GM21529 (cell line): ENCODE measurements around the gene C14orf132.

ENCODE experiments used
- ATAC-seq: cut with Tn5 transposase; IDR thresholded peaks from one replicate; pipeline ENCODE4 v1.9.1; 2021; ENCODE audit not compliant: unreplicated experiment

The C14orf132 gene

DNA sequence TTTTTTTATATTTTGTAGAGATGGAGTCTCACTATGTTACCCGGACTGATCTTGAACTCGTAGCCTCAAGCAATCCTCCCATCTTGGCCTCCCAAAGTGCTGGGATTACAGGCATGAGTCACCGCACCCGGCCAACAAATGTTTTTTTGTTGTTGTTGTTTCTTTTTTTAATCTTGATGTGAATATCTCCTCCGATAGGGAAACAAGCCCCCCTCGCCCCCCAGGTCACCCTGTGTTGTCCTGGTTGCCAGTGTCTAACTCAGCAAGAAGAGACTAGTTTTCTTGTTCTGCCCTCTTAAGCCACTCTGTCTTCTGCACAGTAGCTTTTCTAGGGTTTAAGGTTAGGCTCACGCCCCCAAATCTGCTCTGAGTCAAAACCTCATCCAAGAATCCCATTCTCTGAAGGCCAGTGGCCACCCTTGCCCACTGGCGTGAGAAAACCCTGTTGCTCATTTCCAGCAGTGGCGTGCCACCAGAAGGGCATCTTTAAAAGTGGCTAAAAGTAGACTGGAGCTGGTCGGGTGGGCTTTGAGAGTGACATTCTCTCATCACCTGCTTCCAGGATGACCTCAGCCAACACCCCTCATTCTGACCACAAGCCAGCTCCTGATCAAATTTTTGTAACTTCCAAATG lies 42.7 kb downstream of the C14orf132 start:
- ATAC-seq, result no peak

DNA sequence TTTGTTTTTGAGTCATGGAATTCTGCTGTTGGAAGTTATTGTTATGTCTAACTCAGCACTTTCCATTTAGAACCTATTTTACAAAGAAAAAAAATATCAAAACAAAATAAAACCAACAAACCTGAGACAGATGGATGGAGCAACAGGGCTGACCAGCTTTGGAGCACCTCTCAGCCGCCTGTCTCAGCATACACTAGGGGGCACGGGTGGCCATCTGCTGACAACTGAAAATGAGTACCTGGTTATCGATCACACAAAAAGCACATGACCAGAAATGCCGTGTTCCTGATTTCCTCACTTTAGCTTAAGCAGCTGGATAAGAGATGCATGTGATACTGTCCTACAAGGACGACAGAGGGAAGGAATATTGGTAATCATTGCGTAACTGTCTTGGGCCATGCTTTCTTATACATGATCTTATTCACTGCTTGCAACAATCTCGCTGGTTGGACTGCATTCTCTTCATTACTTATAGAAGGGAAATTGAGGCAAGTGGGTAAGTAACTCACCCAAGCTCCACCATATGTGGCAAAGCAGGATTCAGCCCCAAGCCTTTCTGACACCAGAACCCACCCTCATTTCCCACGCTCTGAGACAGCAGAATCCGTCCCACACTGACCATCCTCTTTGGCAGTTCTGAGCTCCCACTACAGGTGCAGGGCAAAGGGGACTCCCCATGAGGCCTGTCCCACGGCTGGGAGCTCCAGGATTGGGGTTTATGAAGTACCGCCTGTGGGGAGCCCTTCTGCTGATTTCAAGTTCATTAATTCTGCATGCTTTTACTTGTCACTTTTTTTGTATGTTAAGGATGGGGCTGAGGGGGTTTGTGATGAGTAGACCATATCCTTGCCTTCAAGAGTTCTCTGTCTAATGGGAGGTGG lies 43.5 kb downstream of the C14orf132 start:
- ATAC-seq, result no peak

DNA sequence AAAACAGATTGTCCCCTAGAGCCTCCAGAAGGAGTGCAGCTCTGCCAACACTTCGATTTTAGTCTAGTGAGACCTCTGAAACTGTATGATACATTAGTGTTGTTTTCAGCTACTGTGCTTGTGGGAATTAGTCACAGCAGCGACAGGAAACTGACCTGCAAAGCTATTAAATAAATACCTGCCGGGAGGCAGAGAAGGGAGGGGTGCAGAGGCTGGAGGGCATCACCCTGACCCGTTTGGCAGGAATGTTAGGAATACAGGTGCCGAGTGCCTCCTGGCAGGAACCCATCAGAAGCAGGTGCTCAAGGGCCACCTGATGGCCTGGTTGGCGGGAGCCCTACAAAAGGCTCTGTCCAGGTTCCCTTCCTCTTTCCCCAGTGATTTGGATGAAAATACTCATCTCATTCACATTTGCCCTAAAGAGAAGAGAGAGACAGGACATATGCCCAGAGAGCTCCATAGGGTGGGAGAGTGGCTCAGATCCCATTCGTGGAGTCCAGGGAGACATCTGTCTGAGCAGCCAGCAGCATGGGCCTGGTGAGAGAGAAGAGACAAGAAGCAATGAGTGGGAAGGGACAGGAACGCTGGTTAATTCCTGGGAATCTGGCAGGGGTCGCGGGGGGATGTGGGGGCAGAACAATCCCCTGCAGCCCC lies 44.6 kb downstream of the C14orf132 start:
- no peak for ATAC-seq

DNA sequence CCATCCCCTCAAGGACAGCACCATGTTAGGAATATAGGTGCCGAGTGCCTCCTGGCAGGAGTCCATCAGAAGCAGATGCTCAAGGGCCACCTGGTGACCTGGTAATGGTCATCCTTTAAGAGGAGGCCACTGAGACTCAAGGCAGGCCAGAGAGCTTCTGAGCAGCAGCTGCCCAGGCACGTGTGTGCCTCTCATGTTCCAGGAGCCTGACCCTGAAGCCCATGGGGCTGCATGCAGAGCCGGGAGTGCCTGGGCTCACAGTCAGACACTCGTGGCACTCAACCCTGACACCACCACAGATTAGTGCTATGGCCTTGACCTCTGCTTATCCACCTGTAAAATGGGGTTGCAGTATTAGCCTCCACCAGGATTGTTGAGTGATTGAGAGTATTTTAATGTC lies 45.6 kb downstream of the C14orf132 start:
- ATAC-seq, result no peak

DNA sequence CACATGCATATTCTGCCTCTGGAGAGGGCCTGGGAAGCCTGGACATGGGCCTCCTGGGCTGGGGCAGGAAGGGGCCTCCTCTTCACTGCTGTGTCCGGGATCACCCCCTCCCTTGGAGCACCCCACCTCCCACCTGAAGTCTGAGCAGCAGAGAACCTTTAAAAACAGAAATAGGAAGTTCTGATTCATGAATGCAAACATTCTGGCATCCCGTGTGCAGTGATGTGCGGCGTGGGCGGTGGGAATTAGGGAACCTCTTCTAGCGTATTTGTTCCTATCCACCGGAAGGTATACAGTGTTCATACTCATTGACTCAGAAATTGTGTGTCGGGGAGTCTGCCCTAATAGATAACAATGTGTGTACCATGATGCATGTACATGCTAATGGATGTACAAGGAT lies 46.2 kb downstream of the C14orf132 start:
- ATAC-seq, result no peak

DNA sequence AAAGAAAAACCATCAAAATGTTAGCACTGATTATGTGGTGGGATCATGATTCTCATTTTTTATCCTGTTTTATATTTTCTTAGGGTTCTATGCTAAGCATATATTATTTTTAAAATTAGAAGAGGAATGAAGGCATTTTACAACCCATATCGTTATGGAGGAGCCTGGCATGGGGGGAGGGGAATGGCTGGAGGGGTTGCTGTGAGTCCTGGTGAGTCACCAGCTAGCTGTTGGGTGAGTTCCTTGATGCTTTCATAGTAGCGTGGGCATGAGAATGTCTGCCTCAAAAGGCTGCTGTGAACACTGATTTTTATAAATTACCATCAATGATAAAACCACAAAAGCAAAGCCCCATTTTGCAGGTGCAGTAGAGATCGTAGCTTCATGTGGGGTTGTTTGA lies 46.9 kb downstream of the C14orf132 start:
- no peak for ATAC-seq

DNA sequence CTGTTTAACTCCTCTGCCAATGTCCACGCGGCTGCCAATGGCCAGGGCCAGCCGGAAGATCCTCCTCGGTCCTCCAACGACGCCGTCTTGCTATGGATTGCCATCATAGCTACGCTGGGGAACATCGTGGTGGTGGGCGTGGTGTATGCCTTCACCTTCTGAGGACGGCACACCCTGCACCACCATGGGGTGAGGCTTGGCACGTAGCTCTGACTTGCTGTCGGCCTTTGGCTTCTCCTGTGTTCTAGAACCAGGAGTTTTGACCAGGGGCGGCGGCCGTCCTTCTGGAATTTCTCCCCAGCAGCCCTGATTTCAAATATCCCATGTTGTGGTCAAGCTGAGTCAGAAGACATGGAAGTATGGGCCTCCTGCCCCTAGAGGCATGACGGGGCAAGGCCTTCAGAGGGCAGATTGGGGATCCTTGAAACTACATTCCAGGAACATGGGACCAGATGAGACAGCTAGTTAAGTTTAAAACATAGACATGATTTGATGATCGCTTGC lies 47.5 kb downstream of the C14orf132 start:
- no peak for ATAC-seq

DNA sequence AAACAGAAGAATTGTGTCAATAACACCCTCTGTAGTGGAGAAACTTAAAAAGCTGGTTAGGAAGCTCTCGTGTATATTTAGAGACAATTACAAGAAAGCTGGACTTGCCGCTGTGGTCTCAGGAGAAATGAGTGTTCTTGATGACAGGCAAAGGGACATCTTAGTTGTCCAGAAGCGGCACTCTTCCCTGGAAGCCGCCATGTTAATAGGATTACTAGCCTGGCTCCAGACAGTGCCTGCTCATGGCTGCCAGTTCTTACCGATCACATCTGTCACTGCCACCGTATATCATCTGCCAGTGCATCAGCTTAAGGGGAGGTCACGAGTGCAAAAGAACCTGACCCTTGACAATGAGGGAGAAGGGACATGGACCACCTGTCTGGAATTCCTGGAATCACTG lies 48.9 kb downstream of the C14orf132 start:
- ATAC-seq, result no peak

DNA sequence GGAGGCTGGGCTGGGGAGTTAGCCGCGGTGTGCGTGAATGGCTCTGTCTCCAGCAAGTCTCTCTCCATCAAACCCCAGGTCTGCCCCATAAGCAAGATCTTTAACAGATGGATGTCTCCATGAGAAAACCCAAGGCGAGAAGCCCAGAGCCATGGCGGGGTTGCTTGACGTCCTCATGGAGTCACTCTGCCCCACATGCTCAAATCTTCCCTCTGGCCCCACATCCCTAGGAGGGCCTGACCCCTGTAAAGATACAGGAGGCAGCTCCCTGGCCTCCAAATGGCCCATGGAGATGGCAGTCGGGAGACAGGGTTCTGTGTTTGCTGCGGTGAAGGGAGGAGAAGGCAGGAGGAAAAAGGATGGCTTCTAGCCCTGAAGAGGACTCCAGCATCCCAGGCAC lies 49.3 kb downstream of the C14orf132 start:
- ATAC-seq, result no peak

DNA sequence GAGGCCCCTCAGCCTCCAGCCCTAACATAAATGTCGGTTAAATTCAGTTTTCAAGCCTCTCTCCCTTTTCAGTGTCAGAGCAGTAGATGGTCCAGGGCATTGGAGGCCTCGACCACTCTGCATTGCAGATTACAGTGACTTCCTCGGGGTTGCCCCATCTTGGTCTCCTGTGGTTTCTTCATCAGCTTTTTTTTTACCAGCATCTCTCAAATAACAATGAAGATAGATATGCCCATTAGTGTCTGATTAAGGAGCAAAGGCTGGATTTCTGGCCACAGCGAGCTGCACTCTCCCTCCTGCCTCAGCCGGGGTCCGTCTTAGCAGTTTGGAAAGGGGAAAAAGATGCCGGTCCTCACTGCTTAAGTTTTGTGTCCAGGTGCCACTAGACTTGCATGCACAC lies 49.7 kb downstream of the C14orf132 start:
- no peak for ATAC-seq

DNA sequence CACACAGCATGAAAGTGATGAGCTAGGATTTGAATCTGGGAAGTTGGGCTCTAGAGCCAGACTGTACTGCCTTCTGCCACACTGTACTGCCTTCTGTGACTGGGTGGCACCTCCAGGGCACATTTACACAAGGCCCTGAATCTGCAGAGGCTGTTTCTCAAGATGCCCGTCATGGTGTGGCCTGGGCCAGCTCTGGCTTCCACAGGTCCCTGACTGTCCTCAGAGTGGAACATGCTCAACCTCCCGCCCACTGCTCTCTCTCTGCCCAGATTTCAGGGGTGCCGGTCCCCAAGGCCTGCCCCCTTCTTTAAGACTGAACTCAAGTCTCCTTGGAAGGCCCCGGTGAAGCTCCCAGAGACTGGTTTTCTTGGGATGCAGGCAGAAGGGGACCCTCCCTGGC lies 50.2 kb downstream of the C14orf132 start:
- no peak for ATAC-seq

DNA sequence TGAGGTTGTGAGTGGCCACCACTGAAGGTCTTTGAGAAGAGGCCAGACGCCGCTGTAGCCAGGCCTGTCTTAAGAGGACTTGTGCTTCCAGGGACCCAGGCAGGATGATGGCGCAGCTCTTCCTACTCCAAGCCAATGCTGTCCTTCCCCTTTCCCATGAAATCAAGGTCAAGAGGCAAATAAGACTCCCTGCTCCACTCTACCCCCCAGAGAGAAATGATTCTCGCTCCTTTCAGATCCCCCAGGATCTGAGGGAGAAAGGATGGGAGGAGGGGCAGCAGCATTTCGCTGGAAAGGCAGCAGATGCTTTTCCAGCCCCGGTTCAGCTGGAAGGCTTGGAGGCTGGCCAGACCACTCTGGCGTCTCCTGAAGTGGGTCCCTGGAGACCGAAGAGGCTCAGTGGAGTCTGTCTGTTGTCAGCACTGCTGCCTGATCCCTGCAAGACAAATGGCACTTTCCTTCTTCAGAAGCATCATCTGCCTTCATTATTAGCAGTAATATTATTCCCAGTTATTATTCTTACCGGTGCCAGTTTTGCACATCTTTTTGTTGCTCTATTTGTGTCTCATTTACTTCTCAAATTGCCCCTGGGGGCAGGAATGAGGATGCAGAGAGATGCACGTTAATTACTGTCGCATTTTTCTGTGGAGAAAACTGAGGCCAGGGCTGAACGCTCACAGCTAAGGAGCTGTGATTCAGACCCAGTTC lies 51.4 kb downstream of the C14orf132 start:
- no peak for ATAC-seq

DNA sequence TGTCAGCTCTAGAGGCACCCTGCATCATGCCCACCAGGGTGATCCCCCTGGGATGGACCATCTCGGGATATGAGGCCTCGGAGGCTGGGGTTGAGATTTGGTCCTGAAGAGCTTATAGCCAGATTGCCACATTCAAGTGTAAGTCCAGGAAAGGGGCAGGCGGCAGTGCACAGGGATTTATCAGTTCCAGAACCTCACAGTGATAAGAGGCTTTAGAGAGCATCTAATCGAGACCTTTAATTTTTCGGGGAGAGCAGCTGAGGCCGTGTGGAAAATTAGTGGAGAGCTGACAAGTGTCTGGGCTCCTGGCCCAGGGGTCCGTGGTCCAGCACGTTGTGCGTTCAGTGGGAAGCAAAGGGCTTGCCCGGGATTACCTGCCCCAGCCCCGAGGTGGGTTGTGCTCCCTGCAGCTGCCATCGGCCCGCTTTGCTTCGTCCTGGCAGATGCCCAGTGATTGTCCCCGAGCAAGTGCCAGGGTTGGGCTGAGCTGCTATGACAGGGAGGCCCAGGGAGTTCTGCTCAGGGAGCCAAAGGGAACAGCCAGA lies 52.1 kb downstream of the C14orf132 start:
- ATAC-seq, result no peak

DNA sequence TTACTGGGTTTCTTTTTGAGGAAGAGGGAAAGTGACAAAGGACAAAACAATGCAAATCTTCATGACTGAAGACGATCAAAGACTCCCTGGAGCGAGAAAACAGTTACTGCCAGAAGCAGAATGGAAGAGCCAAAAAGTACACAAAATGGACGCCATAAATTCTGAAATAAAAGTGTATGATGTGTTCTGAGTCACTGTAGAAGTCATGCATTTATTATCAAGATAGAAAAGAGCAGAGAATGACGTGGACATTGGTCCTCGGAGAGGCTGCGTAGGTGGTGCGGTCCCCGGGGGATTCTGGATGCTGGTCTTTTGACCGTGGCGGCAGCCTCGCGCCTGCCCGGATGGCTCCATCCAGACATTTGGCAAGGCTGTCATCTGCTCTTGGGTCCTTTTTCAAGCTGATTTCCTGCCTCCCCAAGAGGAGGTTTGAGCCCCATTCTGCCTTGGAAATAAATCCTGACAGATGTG lies 52.8 kb downstream of the C14orf132 start:
- no peak for ATAC-seq

DNA sequence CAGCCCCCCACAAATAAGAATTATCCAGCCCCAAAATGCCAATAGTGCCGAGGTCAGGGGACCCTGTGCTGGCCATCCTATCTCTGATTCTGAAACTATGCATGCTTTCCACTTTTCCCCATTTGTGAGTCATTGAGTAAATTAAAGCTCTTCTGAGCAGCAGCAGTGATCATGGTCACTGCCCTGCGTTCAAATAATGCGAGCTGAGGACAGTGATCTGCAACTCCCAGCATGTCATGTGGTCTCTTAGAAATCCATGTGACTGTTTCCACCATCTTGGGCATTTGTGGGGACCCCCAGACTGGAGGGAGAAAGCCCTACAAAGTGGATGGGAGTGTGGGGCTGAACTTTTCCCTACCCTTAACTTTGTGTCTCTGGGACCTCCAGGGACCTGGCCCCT lies 53.8 kb downstream of the C14orf132 start:
- ATAC-seq, result no peak

DNA sequence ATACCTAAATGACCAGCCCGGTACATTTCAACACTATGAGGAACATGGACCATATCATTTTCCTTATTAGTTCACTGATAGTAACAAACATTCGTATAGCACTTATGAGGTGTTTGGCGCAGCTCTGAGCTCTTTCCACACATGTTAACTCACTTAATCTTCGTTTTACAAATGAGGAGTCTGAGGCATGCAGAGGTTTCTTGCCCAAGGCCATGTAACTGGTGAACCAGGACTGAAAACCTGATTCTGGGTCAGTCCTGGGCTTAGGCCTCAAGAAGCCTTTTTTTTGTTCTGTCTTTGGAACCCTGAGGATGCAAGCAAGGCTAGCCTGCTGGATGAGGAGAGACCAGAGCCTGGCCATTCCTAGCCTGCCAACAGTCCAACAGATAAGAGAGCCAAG lies 55.0 kb downstream of the C14orf132 start:
- no peak for ATAC-seq

DNA sequence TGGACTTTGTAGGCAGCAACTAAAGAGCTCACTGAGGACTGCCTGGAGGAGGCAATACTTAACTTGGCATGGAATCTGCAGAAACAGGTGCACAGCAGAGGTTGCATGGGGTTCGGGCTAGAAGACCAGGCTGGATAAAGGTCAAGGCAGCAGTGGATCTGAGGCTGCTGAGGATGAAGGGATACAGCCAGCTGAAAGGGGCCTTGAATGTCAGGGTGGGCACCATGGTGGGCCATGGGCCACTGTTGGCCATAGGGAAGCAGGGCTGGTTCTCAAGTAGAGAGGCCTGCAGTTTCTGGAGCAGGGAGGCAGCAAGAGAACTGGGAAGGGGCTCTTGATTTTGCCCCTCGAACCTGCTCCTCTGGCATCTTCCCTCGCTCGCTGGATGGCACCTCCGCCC lies 55.5 kb downstream of the C14orf132 start:
- no peak for ATAC-seq

DNA sequence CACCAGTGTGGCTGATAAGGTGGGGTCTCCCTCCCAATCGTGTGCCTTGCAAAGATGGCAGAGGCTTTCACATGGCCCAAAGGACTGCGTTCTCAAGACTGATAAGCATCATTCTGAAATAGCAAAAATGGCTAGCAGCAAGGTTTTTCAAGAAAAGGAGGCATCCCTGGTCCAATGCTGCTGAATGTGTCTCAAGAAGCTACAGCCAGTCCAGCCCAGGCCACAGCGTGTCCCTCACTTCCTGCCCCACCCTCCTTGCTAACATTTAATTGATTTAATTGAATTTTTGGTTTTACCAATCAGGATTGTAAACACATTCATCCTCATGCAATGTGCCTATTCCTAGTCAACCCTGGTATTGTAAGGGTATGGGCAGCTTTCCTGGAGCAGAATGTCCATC lies 55.9 kb downstream of the C14orf132 start:
- no peak for ATAC-seq

DNA sequence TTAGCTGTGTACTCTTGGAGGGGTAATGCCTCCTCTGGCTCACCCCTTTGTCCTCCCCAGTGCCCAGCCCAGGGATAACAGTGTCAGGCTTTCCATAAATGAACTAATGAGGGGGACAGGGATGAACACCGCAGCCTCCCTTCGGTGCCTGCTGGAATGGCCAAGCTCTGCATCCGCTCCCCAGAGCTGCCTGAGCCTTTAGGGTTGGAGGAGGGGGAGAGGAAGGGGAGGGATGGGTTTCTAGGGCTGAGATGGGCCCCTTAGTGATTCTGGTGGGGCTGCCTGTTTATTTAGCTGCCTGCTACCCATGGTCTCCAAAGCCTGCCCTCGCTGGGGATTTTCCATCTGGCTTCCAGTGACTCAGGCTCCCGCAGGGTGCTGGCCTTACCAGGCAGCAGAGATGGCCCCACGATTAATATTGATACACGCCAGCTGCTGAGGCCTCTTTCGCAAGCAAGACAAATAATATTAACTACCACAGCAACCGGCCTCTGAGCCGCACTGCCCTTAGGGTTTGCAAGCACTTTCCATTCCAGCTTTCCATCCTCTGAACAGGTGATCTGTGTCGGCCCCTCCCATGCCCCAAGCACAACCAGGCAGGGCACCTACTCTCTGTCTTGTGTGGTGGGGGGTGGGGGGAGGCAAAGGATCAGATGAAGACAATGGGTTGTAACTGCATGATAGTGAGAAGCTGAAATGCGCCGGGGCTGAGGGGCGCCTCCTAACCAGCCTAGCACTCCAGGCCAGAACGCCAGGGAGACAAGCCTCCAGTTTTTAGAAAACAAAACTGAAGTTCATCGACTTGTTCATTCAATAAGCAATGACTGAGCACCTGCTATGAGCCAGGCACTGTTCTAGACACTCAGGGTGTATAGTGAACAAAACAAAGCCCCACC lies 56.7 kb downstream of the C14orf132 start:
- ATAC-seq, result no peak
